GM12878 (cell line): ENCODE data around the gene CWF19L1. TPM values are rescaled to one million over a fixed set of nuclear protein-coding genes. Genes with fewer than 3 reads are reported as not detected.

Experiments used
- ATAC-seq: fragments of 200-7000 bp; cut with Tn5 transposase; 3 replicates; pipeline ENCODE4 v1.9.1; 2020; ENCODE audit warnings: mild to moderate bottlenecking, moderate library complexity
- BruUV-seq: library from RNA; stranded (reverse); fragments of 400-500 nt; replicated peaks from 2 replicates; lab custom pipeline; 2021; lab: Mats Ljungman, UMichigan
- CTCF ChIA-PET: fragments of 300-600 bp; sonication (Branson Sonifier 250); formaldehyde crosslinking; extraction: SDS; loops from one replicate; lab custom pipeline; 2021; ENCODE audit warnings: inconsistent platforms; lab: Yijun Ruan, JAX
- POLR2A ChIA-PET: fragments of 350-600 bp; formaldehyde crosslinking; extraction: SDS; loops from one replicate; lab custom pipeline; 2021; ENCODE audit warnings: inconsistent platforms; lab: Charles Lee
- RAD21 ChIA-PET: fragments of 300-600 bp; sonication (Branson Sonifier 250); formaldehyde crosslinking; loops from one replicate; lab custom pipeline; 2023; ENCODE audit warnings: antibody characterized with exemption; ENCODE audit not compliant: unreplicated experiment; lab: Charles Lee
- SMC1A ChIA-PET: fragments of 300-600 bp; sonication (Branson Sonifier 250); formaldehyde crosslinking; loops from one replicate; lab custom pipeline; 2023; ENCODE audit not compliant: unreplicated experiment, uncharacterized antibody; lab: Charles Lee
- DNase-seq: peaks from one replicate; pipeline ENCODE4 v3.0.0-alpha.2; 2011; ENCODE audit warnings: low read depth, low spot score
- FAIRE-seq: peaks from 3 replicates; lab custom pipeline; 2011; peaks lifted over from hg19 to GRCh38; lab: Jason Lieb, UNC
- H2AFZ ChIP-seq: 2 replicates; pipeline ENCODE4 v1.6.0; 2011; ENCODE audit warnings: low read depth, low read length, control low read depth; ENCODE audit not compliant: control insufficient read depth
- H3K27ac ChIP-seq: 2 replicates; pipeline ENCODE4 v1.5.1; 2011; ENCODE audit warnings: control low read depth; ENCODE audit not compliant: control insufficient read depth, insufficient read depth
- H3K27me3 ChIP-seq, 2 experiments: replicated peaks in 1 of 2; 2 replicates each; pipeline versions ENCODE4 v1.6.0 to v1.6.1; 2011; ENCODE audit warnings: low read length in 1 of 2; ENCODE audit not compliant: control insufficient read depth in 2 of 2, insufficient read depth in 2 of 2
- H3K36me3 ChIP-seq, 2 experiments: 2 replicates each; pipeline ENCODE4 v1.5.1; 2011; ENCODE audit warnings: low read length in 1 of 2; ENCODE audit not compliant: control insufficient read depth in 2 of 2, insufficient read depth in 2 of 2
- H3K4me1 ChIP-seq: 2 replicates; pipeline ENCODE4 v1.6.1; 2011; ENCODE audit warnings: mild to moderate bottlenecking, low read length, moderate library complexity, mixed read lengths; ENCODE audit not compliant: control insufficient read depth, insufficient read depth
- H3K4me2 ChIP-seq: 2 replicates; pipeline ENCODE4 v1.6.0; 2011; ENCODE audit warnings: control low read depth; ENCODE audit not compliant: control insufficient read depth, insufficient read depth
- H3K4me3 ChIP-seq: fragments of 200-600 bp; sonication (generic); 2 replicates; pipeline ENCODE4 v1.5.1; 2016
- H3K79me2 ChIP-seq: 2 replicates; pipeline ENCODE4 v1.6.0; 2011; ENCODE audit warnings: low read length; ENCODE audit not compliant: control insufficient read depth, insufficient read depth
- H3K9ac ChIP-seq: 2 replicates; pipeline ENCODE4 v1.8.0; 2011; ENCODE audit warnings: low read length, control low read depth, mixed read lengths; ENCODE audit not compliant: control insufficient read depth, insufficient read depth
- H3K9me3 ChIP-seq: replicated peaks from 3 replicates; pipeline ENCODE4 v1.5.1; 2011; ENCODE audit warnings: mild to moderate bottlenecking, low read length; ENCODE audit not compliant: control insufficient read depth, insufficient read depth
- H4K20me1 ChIP-seq: 2 replicates; pipeline ENCODE4 v1.6.0; 2011; ENCODE audit not compliant: control insufficient read depth, insufficient read depth
- ATF7 ChIP-seq: fragments of 450-650 bp; IDR thresholded peaks from 2 replicates; pipeline ENCODE4 v1.6.1; 2016; ENCODE audit warnings: low read depth, mild to moderate bottlenecking
- CBX5 ChIP-seq: sonication (generic); IDR thresholded peaks from 2 replicates; pipeline ENCODE4 v1.6.1; 2016; ENCODE audit warnings: low read depth, moderate library complexity, mild to moderate bottlenecking, inconsistent platforms
- EP300 ChIP-seq, 2 experiments: fragments of 150-350 bp in 1 of 2; IDR thresholded peaks; 2 replicates each; pipeline ENCODE4 v1.6.1; 2011 to 2012; ENCODE audit warnings: low read depth in 2 of 2, low read length in 2 of 2, borderline replicate concordance in 1 of 2, improper control_type of control experiment in 1 of 2, inconsistent platforms in 1 of 2; ENCODE audit not compliant: control insufficient read depth in 1 of 2
- EZH2 ChIP-seq: IDR thresholded peaks from 2 replicates; pipeline ENCODE4 v1.6.1; 2012; ENCODE audit warnings: low read depth, mild to moderate bottlenecking, control low read depth, inconsistent platforms, low read length, borderline replicate concordance; ENCODE audit not compliant: control insufficient read depth
- FOXM1 ChIP-seq: IDR thresholded peaks from 2 replicates; pipeline ENCODE4 v1.6.1; 2012; ENCODE audit warnings: low read depth, mild to moderate bottlenecking, inconsistent platforms, low read length, moderate library complexity
- IKZF2 ChIP-seq, 2 experiments: fragments of 450-650 bp; IDR thresholded peaks; 2 replicates each; pipeline ENCODE4 v1.6.1; 2017; ENCODE audit warnings: mild to moderate bottlenecking in 2 of 2, moderate library complexity in 2 of 2
- KLF5 ChIP-seq: fragments of 450-650 bp; IDR thresholded peaks from 2 replicates; pipeline ENCODE4 v1.6.1; 2014; ENCODE audit warnings: mild to moderate bottlenecking; ENCODE audit not compliant: partially characterized antibody
- RB1 ChIP-seq: fragments of 450-650 bp; formaldehyde crosslinking; IDR thresholded peaks from 2 replicates; pipeline ENCODE4 v1.6.1; 2017; ENCODE audit warnings: mild to moderate bottlenecking, borderline replicate concordance
- RUNX3 ChIP-seq: IDR thresholded peaks from 2 replicates; pipeline ENCODE4 v1.6.1; 2012; ENCODE audit warnings: low read length, inconsistent platforms
- SMC3 ChIP-seq: IDR thresholded peaks from 2 replicates; pipeline ENCODE4 v1.6.1; 2011; ENCODE audit warnings: low read length, improper control_type of control experiment, borderline replicate concordance
- TCF7 ChIP-seq: IDR thresholded peaks from 2 replicates; pipeline ENCODE4 v1.6.1; 2014; ENCODE audit warnings: antibody characterized with exemption, borderline replicate concordance
- ZNF687 ChIP-seq: fragments of 450-650 bp; IDR thresholded peaks from 2 replicates; pipeline ENCODE4 v1.6.1; 2017; ENCODE audit warnings: mild to moderate bottlenecking, moderate library complexity
- WGBS: methylation state at CpG from one replicate; pipeline ENCODE4 v1.1.6; 2016; ENCODE audit warnings: low lambda C conversion rate; ENCODE audit not compliant: insufficient replicate concordance, insufficient coverage; ENCODE audit errors: missing lambda C conversion rate; 5-methylcytosine and 5-hydroxymethylcytosine counted together
- in situ Hi-C: fragments of 300-500 bp; cut with MboI; formaldehyde crosslinking; loops from 9 replicates; pipeline ENCODE4 v1.14.3; 2018; ENCODE audit warnings: mixed read lengths
- intact Hi-C: fragments of 100-400 bp; cut with micrococcal nuclease; formaldehyde crosslinking; loops from one replicate; pipeline ENCODE4 v1.14.2; 2022; ENCODE audit not compliant: unreplicated experiment
- polyA plus RNA-seq, 11 experiments: library from polyadenylated mRNA; depleted of rRNA in 4 of 11; unstranded in 6 of 11; stranded (reverse) in 5 of 11; fragments of >200 nt; fragmentation: Nextera tagmentation in 4 of 11; fragmentation: Illumina TruSeq in 1 of 11; extraction: Ambion mirVana in 4 of 11; extraction: Trizol in 1 of 11; gene quantifications; 1 replicate in 1 of 11; 2 replicates in 10 of 11; pipeline versions ENCODE4 v1.2.1 to v1.2.3, GENCODE V29; 2011 to 2016; ENCODE audit warnings: inconsistent platforms in 2 of 11, missing spikeins in 2 of 11, low read depth in 1 of 11
- total RNA-seq, 4 experiments: library from RNA; depleted of rRNA in 3 of 4; stranded (reverse); fragments of >200 nt in 3 of 4; fragmentation: Illumina TruSeq in 1 of 4; extraction: Trizol in 1 of 4; gene quantifications; 2 replicates each; pipeline versions ENCODE4 v1.2.1 to v1.2.3, GENCODE V29; 2013 to 2021

Gene CWF19L1
- total and polyA plus RNA-seq, 10 of the 15 experiments (the other 5 are each of a cell fraction or from before 2014, with no cell fraction given): 30.2 to 51.7 (median 38.1) TPM

- in situ Hi-C loops: no loop called here
- Histone ChIP-seq H3K4me3 (peak overlapping the region; percentile 82; the same call in 1 of the 2 replicates), H3K27me3 (no peaks in the 10 kb centered on the region), H4K20me1 (no peaks in the 10 kb centered on the region), H3K4me2 (peak overlapping the region; percentile 71), H3K36me3 (no peaks in the 10 kb centered on the region), H3K9ac (no peak overlapping the region), H2AFZ (no peak overlapping the region), H3K4me1 (peaks cover 7% of the 10 kb centered on the region), H3K9me3 (no peaks in the 10 kb centered on the region), H3K79me2 (peaks cover 28% of the 10 kb centered on the region), H3K27ac (no peak overlapping the region)
- ATAC-seq (no peak), FAIRE-seq (no peak), DNase-seq (no peak)
- no TSS peak for BruUV-seq
- no peak for TF ChIP-seq EZH2
- TF ChIP-seq IKZF2 (IDR thresholded peaks at IDR 0.05): 0 out of 4 replicates have a peak, but pooled peaks of 1 of the 2 experiments have one; percentile 4
- 97% methylated on average over 14 of the region's 15 CpGs for WGBS
- CTCF ChIA-PET: interaction anchor here (0.6 kb wide), 1 partner anchor 220 kb away, joined by 4 read pairs; no protein-coding TSS in a partner anchor
- POLR2A ChIA-PET: interaction anchor here (0.7 kb wide), 1 partner anchor 38 kb away, joined by 5 read pairs; no protein-coding TSS in a partner anchor
- SMC1A ChIA-PET: interaction anchor here (0.6 kb wide), 1 partner anchor 78 kb away, joined by 3 read pairs; no protein-coding TSS in a partner anchor
- RAD21 ChIA-PET: interaction anchor here (1.0 kb wide), 1 partner anchor 19 kb away, joined by 3 read pairs; no protein-coding TSS in a partner anchor
- intact Hi-C loops: no loop called here
These were observed 1.5 kb downstream of the CWF19L1 start for GRCh38 chr10:100265821-100266485.

GRCh38 chr10:100254191-100254590 lies 13.2 kb downstream of the CWF19L1 start:
- RAD21 ChIA-PET: no interaction called here
- no peaks in the 10 kb centered on the region for H3K4me1 ChIP-seq
- no peak overlapping the region for H2AFZ ChIP-seq
- no peaks in the 10 kb centered on the region for H3K9me3 ChIP-seq
- 97% methylated on average over 3 of the region's 3 CpGs for WGBS
- H3K79me2 ChIP-seq: no peaks in the 10 kb centered on the region
- BruUV-seq: TSS peak; percentile 25
- no peak overlapping the region for H3K4me3 ChIP-seq
- in situ Hi-C loops (no loop called here), intact Hi-C loops (no loop called here)
- peaks cover 10 to 19% of the 10 kb centered on the region in 2 experiments for H3K36me3 ChIP-seq
- H3K4me2 ChIP-seq: no peak overlapping the region
- POLR2A ChIA-PET: interaction anchor here (0.8 kb wide), 1 partner anchor 18 kb away, joined by 3 read pairs; no protein-coding TSS in a partner anchor
- CTCF ChIA-PET: no interaction called here
- no peak overlapping the region for H3K9ac ChIP-seq
- H4K20me1 ChIP-seq: no peaks in the 10 kb centered on the region
- ATAC-seq (no peak), FAIRE-seq (no peak), DNase-seq (no peak)
- no peak overlapping the region for H3K27ac ChIP-seq
- SMC1A ChIA-PET: no interaction called here
- H3K27me3 ChIP-seq: no peaks in the 10 kb centered on the region
- no peak for TF ChIP-seq KLF5
- no peak for TF ChIP-seq ZNF687
- no peak for TF ChIP-seq RUNX3
- TF ChIP-seq CBX5: no peak
- no peak for TF ChIP-seq RB1
- TF ChIP-seq SMC3: no peak
- no peak for TF ChIP-seq ATF7
- no peak for TF ChIP-seq FOXM1
- TF ChIP-seq EP300 (IDR thresholded peaks at IDR 0.05; ENCODE audit: borderline replicate concordance in 1 of 2, control insufficient read depth in 1 of 2, low read depth in 2 of 2, low read length in 2 of 2): no peak
- TF ChIP-seq TCF7: no peak
